HG02763 (cell line): ENCODE results near the gene SECTM1.

ENCODE experiments used
- ATAC-seq: cut with Tn5 transposase; IDR thresholded peaks from one replicate; pipeline ENCODE4 v1.9.1; 2021; ENCODE audit warnings: mild to moderate bottlenecking, moderate library complexity; ENCODE audit not compliant: unreplicated experiment

Gene SECTM1

DNA sequence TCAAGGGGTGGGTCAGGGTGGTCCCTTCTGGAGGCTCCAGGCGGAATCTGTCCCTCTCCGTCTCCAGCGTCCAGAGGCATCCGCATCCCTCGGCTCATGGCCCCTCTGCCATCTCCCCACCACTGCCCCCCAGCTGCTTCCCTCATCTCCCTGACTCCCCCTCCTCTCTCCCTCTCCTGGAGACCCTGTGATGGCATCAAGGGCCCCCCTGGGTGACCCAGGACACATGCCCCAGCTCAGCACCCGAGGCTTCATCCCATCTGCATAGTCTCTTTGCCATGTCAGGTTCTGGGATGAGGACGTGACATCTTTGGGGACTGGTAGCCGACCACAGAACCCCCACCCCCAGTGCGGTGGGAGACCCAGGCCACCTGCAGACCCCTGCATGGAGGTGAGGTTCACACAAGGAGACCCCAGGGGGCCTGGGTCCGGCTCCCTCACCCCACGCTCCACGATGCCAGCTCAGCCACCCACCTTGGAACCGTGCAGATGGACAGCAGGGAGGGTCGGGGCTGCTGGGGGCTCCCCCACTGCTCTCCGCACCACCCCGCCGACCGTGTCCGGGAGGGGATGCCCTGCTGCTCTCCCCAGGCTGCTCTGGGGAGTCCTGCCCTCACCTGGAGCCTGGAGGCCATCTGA, 3.8 kb downstream of the SECTM1 start:
- no peak for ATAC-seq

DNA sequence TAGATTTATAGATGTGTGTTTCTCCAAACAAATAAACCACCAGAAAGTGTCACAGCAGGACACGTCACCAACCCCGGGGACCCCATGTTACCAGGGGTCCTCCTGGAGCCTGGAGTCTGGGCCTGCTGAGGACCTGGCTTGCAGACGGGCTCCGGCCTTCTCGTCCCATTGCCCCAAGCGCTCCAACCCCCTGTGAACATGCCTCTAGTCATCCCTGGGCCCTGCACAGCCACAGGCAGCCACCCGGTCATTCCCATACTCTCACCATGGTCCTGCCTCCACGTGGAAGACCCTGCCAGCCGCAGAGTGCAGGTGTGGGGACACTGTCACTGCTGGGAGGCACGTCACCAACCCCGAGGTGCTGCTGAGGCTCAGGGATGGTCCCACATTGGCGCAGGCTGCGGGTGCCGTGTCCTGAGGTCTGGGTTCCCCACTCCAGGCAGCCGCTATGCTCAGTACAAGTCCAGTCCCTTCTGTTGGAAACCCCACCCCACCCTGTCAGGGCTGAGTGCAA, 4.5 kb downstream of the SECTM1 start:
- no peak for ATAC-seq

- no peak for ATAC-seq
Measured at GRCh38 chr17:82328141-82328993, 5.2 kb downstream of the SECTM1 start.

DNA sequence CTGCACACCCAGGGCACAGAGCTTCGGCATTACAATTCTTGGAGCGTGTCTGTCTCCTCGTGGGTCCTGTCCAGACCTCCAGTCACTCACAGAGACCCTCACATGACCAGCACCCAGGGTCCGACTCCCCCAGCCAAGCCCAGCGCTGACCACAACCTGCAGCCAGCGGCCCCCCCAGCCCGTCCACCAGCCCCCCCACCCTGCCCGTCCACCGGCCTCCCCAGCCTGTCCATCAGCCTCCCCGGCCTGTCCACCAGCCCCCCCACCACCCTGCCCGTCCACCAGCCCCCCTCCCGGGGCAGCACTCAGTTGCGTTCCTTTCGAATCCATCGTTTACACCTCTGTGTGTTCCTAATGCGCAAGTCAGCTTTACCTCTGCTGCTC, 5.8 kb downstream of the SECTM1 start:
- ATAC-seq = no peak

DNA sequence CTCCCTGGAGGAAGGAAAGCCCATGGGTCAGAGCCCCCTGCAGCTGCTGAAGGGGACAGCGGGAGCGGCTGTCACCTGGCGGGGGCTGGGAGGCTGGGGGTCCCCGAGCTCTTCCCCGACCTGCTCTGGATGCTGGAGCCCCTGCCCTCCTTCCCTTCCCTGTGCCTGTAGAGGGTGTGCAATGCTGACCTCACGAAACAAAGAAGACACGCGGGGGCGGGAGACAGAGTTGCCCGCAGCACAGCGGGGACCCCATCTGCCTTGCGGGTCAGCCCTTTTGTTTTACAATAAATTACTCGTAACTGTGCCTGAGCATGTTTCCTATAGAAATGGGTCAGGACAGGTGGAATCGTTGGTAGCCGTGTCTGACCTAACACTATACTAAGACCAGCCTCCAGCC, 6.3 kb downstream of the SECTM1 start:
- no peak for ATAC-seq

GRCh38 chr17:82325286-82326180, 8.0 kb downstream of the SECTM1 start:
- no peak for ATAC-seq

GRCh38 chr17:82324566-82325285, 8.8 kb downstream of the SECTM1 start:
- no peak for ATAC-seq

DNA sequence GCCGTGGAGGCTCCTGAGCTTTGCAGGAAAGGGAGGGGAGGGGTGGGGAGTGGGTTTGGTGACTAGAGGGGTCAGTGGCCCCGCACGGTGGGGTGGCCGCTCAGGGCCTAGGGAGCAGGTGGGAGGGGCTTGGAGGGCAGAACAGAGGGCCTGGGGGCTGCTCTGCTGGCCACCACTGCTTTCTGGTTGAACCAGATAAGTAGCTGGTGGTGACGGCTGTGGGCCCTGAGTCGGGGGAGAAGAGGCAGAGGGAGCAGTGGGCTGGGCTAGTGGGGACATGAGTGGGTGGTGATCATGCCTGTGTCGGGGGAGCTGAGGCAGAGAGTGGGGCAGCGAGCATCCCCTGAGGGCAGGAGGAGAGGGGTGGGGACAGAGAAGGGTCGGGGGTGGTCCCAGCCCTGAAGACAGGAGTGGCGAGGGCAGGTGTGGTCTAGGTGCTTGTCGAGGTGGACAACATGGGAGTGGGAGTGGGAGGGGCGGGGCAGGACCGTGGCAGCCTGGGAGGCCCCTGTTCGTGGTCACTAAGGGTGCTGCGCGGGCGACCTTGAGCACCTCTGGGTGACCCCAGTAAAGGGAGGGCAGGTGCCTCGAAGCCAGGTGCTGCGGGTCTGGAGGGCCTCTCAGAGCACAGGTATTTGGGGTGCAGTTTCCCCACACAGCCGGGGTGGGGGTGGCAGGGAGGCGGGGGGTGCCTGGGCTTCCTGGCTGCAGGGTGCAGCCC, 9.9 kb downstream of the SECTM1 start:
- no peak for ATAC-seq

DNA sequence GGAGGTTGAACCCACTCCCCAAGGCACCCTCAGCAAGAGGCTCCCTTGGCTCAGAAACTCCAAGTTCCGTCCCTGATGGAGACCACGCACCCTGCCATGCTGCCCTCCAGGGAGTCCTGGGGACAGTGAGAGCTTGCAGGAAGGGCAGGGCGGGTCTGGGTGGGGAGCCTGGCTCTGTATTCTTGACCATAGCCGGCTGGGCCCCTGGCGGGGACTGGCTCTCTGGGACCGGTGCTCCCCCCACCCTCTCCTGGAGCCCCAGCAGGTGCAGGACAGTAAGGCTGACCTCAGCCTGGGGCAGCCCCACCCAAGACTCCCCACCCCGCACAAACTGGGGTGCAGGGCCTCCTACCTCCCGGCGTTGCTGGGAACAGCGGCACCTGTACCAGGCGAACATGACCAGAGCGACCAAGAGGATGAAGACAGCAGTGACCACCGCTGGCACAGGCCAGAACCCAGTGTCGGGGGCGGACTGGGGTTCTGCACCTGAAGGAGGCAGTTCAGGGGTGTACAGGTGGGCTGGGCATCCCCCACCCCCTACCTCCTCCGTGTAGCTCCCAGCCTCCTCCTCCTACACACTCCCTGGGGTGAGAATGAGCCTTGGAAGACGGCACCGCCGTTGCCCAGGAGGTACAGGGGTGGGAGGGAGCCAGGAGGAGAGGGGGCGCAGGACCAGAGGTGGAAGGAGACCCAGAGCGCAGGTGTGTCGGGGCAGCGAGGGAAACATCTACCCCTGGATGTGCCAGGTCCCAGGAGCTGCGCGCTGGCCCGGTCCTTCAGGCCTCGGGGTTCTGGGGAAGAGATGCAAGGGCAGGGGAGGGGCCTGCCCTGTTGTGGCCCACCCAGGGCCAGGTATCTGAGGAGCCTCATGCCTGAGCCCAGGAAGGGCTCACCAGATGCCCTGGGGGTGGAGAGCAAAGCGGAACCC, 10.8 kb downstream of the SECTM1 start:
- ATAC-seq = no peak

- ATAC-seq = no peak
Measured at GRCh38 chr17:82321947-82322466, 11.6 kb downstream of the SECTM1 start.

- ATAC-seq = no peak
Measured at GRCh38 chr17:82320956-82321927, 12.3 kb downstream of the SECTM1 start.

- ATAC-seq = no peak
Measured at GRCh38 chr17:82320140-82320840, 13.3 kb downstream of the SECTM1 start.

DNA sequence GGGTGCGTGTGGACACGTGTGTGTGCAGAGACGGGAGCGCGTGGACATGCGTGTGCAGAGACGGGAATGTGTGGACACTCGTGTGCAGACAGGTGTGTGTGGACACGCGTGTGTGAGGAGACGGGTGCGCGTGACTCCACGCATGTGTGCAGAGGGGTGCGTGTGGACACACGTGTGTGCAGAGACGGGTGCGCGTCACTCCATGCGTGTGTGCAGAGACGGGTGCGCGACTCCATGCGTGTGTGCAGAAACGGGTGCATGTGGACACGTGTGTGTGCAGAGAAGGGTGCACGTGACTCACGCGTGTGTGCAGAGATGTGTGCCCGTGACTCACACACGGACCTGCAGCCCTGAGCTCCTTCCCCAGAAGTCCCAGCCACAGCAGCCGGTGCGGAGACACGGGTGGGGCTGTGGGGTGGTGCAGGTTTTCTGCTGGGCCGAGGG, 13.9 kb downstream of the SECTM1 start:
- ATAC-seq = no peak

- ATAC-seq = no peak
Measured at GRCh38 chr17:82318772-82319606, 14.6 kb downstream of the SECTM1 start.

- ATAC-seq = no peak
Measured at GRCh38 chr17:82318169-82318498, 15.4 kb downstream of the SECTM1 start.
